GM10248 (cell line): Measurements from ENCODE around the gene SNTG2.

Experiments used
- CTCF ChIA-PET: fragments of 300-600 bp; sonication (Branson Sonifier 250); formaldehyde crosslinking; extraction: SDS; loops from one replicate; lab custom pipeline; 2021; ENCODE audit warnings: antibody characterized with exemption; lab: Yijun Ruan, JAX
- POLR2A ChIA-PET: fragments of 350-650 bp; sonication (Branson Sonifier 250); formaldehyde crosslinking; extraction: SDS; loops from one replicate; lab custom pipeline; 2020; ENCODE audit warnings: antibody characterized with exemption; lab: Yijun Ruan, JAX
- DNase-seq: peaks from one replicate; pipeline ENCODE4 v3.0.0; 2012; ENCODE audit errors: extremely low spot score
- TF ChIP-seq, protein P1 (sequence below): IDR thresholded peaks from 2 replicates; pipeline ENCODE4 v1.5.1; 2012; ENCODE audit warnings: mild to moderate bottlenecking, low read depth; ENCODE audit errors: extremely low read depth, missing control alignments, control extremely low read depth

SNTG2 gene

GRCh38 chr2:1259746-1260145 is 309.1 kb downstream of the SNTG2 start:
- no peak for DNase-seq
- POLR2A ChIA-PET: no interaction called here
- CTCF ChIA-PET: no interaction called here
- TF ChIP-seq, protein P1, sequence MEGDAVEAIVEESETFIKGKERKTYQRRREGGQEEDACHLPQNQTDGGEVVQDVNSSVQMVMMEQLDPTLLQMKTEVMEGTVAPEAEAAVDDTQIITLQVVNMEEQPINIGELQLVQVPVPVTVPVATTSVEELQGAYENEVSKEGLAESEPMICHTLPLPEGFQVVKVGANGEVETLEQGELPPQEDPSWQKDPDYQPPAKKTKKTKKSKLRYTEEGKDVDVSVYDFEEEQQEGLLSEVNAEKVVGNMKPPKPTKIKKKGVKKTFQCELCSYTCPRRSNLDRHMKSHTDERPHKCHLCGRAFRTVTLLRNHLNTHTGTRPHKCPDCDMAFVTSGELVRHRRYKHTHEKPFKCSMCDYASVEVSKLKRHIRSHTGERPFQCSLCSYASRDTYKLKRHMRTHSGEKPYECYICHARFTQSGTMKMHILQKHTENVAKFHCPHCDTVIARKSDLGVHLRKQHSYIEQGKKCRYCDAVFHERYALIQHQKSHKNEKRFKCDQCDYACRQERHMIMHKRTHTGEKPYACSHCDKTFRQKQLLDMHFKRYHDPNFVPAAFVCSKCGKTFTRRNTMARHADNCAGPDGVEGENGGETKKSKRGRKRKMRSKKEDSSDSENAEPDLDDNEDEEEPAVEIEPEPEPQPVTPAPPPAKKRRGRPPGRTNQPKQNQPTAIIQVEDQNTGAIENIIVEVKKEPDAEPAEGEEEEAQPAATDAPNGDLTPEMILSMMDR: no peak

DNA sequence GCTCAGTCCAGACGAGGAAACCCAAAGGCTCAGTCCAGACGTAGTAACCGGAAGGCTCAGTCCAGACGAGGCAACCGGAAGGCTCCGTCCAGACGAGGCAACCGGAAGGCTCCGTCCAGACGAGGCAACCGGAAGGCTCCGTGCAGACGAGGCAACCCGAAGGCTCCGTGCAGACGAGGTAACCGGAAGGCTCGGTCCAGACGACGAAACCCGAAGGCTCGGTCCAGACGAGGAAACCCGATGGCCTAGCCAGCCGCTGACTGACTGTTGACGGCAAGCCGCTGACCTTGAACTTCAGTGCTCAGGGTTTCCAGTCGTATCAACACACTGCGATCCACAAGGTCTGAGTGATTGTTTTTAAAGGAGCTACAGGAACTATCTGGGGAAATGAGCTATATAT is 312.0 kb downstream of the SNTG2 start:
- POLR2A ChIA-PET: no interaction called here
- no peak for DNase-seq
- CTCF ChIA-PET: no interaction called here
- TF ChIP-seq, protein P1: no peak

GRCh38 chr2:1265454-1265853 is 314.8 kb downstream of the SNTG2 start:
- ChIA-PET CTCF (no interaction called here), POLR2A (no interaction called here)
- TF ChIP-seq, protein P1: no peak

GRCh38 chr2:1266351-1266750 is 315.7 kb downstream of the SNTG2 start:
- ChIA-PET CTCF (no interaction called here), POLR2A (no interaction called here)
- no peak for DNase-seq
- TF ChIP-seq, protein P1: no peak

More at GRCh38 chr2:1265454-1265853, 314.8 kb downstream of the SNTG2 start:
- DNase-seq: no peak

- ChIA-PET POLR2A (no interaction called here), CTCF (no interaction called here)
- no peak for DNase-seq
- TF ChIP-seq, protein P1: no peak
These were observed 317.4 kb downstream of the SNTG2 start for GRCh38 chr2:1268034-1268433.

GRCh38 chr2:1269812-1270211 is 319.2 kb downstream of the SNTG2 start:
- TF ChIP-seq, protein P1: no peak
- DNase-seq: no peak
- ChIA-PET POLR2A (no interaction called here), CTCF (no interaction called here)

DNA sequence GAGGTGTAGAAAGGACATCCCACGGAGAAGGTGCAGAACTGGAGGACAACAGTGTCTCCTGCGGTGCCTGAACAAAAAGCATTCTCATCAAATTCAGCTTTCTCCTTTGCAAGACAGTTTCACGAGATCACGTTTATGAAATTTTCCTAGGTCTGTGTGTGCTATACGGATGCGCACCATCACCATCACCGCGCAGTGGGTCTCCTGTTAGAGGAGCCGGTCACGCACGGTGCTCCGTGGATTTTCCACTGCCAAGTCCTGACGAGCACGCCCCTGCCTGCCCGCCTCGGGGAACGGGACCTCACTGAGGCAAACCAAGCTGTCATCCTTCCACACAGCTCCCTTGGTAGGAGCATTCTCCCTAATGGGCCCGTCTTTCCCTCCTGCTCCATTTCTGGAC is 322.2 kb downstream of the SNTG2 start:
- DNase-seq: no peak
- TF ChIP-seq, protein P1: no peak
- ChIA-PET CTCF (no interaction called here), POLR2A (no interaction called here)
